ENCODE data around the gene GPC3. TPM values are rescaled to one million over a fixed set of nuclear protein-coding genes. Genes with fewer than 3 reads are reported as not detected.

Gene GPC3
- total and polyA plus RNA-seq, 2 experiments from 2014 or later: 36.8 to 60.1 TPM

DNA sequence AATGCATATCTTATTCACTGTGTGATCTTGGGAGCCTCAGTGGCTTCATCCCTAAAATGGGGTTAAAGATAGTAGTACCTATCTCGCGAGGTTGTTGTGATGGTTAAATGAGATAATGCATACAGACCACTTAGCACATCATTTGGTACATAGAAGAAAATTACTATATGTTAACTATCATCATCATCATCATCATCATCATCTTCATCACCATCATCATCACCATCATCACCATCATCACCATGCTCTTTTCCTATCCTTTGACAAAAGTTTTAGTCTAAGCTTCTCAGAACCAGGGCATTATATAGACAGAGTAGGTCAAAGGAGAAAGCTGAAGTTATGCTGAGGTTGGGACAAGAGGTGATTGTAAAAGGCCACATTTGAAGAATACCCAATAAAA is 145.0 kb downstream of the GPC3 start:
- H3K36me3 ChIP-seq (ENCODE audit: insufficient read depth): no peaks in the 10 kb centered on the region; the same call in 1 of the 2 replicates
- no peak for ATAC-seq
- no peak overlapping the region for H3K27ac Mint-ChIP-seq
- no peaks in the 10 kb centered on the region; the same call in 2 of the 3 replicates for H3K36me3 Mint-ChIP-seq (ENCODE audit: low read depth)
- H3K9me3 Mint-ChIP-seq: no peaks in the 10 kb centered on the region; the same call in 2 of the 3 replicates
- H3K27me3 Mint-ChIP-seq (ENCODE audit: insufficient read depth, low read depth, poor library complexity): peaks cover 4% of the 10 kb centered on the region
- H3K27me3 ChIP-seq (ENCODE audit: insufficient read depth): no peaks in the 10 kb centered on the region
- no peaks in the 10 kb centered on the region for H3F3A ChIP-seq (replicated peaks; ENCODE audit: low read depth)
- H3K4me3 ChIP-seq: no peak overlapping the region
- no peaks in the 10 kb centered on the region for H3K79me2 ChIP-seq (replicated peaks; ENCODE audit: insufficient read depth)
- no peak for TF ChIP-seq ZNF114 (CRISPR knock-in tag; IDR thresholded peaks at IDR 0.05)
- TF ChIP-seq, protein P1, sequence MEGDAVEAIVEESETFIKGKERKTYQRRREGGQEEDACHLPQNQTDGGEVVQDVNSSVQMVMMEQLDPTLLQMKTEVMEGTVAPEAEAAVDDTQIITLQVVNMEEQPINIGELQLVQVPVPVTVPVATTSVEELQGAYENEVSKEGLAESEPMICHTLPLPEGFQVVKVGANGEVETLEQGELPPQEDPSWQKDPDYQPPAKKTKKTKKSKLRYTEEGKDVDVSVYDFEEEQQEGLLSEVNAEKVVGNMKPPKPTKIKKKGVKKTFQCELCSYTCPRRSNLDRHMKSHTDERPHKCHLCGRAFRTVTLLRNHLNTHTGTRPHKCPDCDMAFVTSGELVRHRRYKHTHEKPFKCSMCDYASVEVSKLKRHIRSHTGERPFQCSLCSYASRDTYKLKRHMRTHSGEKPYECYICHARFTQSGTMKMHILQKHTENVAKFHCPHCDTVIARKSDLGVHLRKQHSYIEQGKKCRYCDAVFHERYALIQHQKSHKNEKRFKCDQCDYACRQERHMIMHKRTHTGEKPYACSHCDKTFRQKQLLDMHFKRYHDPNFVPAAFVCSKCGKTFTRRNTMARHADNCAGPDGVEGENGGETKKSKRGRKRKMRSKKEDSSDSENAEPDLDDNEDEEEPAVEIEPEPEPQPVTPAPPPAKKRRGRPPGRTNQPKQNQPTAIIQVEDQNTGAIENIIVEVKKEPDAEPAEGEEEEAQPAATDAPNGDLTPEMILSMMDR (conservative IDR thresholded peaks at IDR 0.05; ENCODE audit: low read depth in 2 of 2): no peak
- no peak for TF ChIP-seq POLR2AphosphoS5 (IDR thresholded peaks at IDR 0.05; ENCODE audit: low read depth)
- H3K27ac ChIP-seq (ENCODE audit: low read depth): no peak overlapping the region
- no peaks in the 10 kb centered on the region for H4K20me1 ChIP-seq (replicated peaks; ENCODE audit: insufficient read depth)
- DNase-seq (ENCODE audit: low spot score): no peak
- H3K4me2 ChIP-seq: no peak overlapping the region
- H3K9me2 ChIP-seq (ENCODE audit: insufficient read depth): no peaks in the 10 kb centered on the region
- H3K4me1 ChIP-seq (ENCODE audit: insufficient read depth): 0 out of 2 replicates have a peak, but pooled peaks cover 5% of the 10 kb centered on the region
- H3K4me3 Mint-ChIP-seq: no peak overlapping the region
- no peak overlapping the region for H2AFZ ChIP-seq
- H3K4me1 Mint-ChIP-seq: peaks cover 12% of the 10 kb centered on the region; the same call in 2 of the 3 replicates

GRCh38 chrX:133838761-133839676 is 146.4 kb downstream of the GPC3 start:
- no peak overlapping the region for H3K27ac ChIP-seq (ENCODE audit: low read depth)
- no peaks in the 10 kb centered on the region for H3K9me2 ChIP-seq (ENCODE audit: insufficient read depth)
- H3K9me3 Mint-ChIP-seq: no peaks in the 10 kb centered on the region; the same call in 2 of the 3 replicates
- no peak overlapping the region; the same call in 1 of the 2 replicates for H3K27ac Mint-ChIP-seq
- DNase-seq (ENCODE audit: low spot score) (peak; percentile 76), ATAC-seq (peak; percentile 68)
- H3K36me3 Mint-ChIP-seq (ENCODE audit: low read depth): no peaks in the 10 kb centered on the region; the same call in 2 of the 3 replicates
- no peak overlapping the region for H2AFZ ChIP-seq
- H3K79me2 ChIP-seq (replicated peaks; ENCODE audit: insufficient read depth): no peaks in the 10 kb centered on the region
- no peak overlapping the region for H3K4me3 Mint-ChIP-seq
- H3K4me1 Mint-ChIP-seq: peaks cover 6% of the 10 kb centered on the region; the same call in 2 of the 3 replicates
- no peaks in the 10 kb centered on the region for H3K27me3 ChIP-seq (ENCODE audit: insufficient read depth)
- no peak overlapping the region for H3K4me2 ChIP-seq
- TF ChIP-seq, protein P1 (conservative IDR thresholded peaks at IDR 0.05; ENCODE audit: low read depth in 2 of 2): peak; percentile 61 to 73
- no peak for TF ChIP-seq POLR2AphosphoS5 (IDR thresholded peaks at IDR 0.05; ENCODE audit: low read depth)
- no peak overlapping the region for H3K4me3 ChIP-seq
- H4K20me1 ChIP-seq (replicated peaks; ENCODE audit: insufficient read depth): no peaks in the 10 kb centered on the region
- H3K27me3 Mint-ChIP-seq (ENCODE audit: insufficient read depth, low read depth, poor library complexity): peaks cover 4% of the 10 kb centered on the region
- H3F3A ChIP-seq (replicated peaks; ENCODE audit: low read depth): no peaks in the 10 kb centered on the region
- H3K4me1 ChIP-seq (ENCODE audit: insufficient read depth): no peaks in the 10 kb centered on the region
- H3K36me3 ChIP-seq (ENCODE audit: insufficient read depth): no peaks in the 10 kb centered on the region; the same call in 1 of the 2 replicates

Data from GM23338 (cell line).